KG1 (cell line): ENCODE measurements around the gene CEP63.
A peak's percentile ranks its signal among the peaks of the same experiment; 100 is the strongest.

Experiments
- DNase-seq: peaks from one replicate; lab custom pipeline; 2025; lab: John Stamatoyannopoulos, UW

Gene CEP63

GRCh38 chr3:134485718-134486576 lies at the start of gene CEP63, which contains the start of gene ANAPC13:
CEP63 (plus strand) TSS chr3:134486057; CDS start chr3:134495321, 9,264 bp downstream.
ANAPC13 (minus strand) TSS chr3:134485985; CDS start chr3:134482904, 3,081 bp downstream.
- peak; percentile 82 for DNase-seq

- no peak for DNase-seq
These were observed 48.6 kb upstream of the CEP63 start for GRCh38 chr3:134437211-134437752.

GRCh38 chr3:134441321-134441720 lies 44.5 kb upstream of the CEP63 start:
- no peak for DNase-seq

GRCh38 chr3:134441821-134442220 lies 44.0 kb upstream of the CEP63 start:
- DNase-seq, result no peak

GRCh38 chr3:134445095-134445494 lies 40.8 kb upstream of the CEP63 start:
- DNase-seq, result no peak

GRCh38 chr3:134445636-134446035 lies 40.2 kb upstream of the CEP63 start:
- DNase-seq, result no peak

GRCh38 chr3:134446800-134447199 lies 39.1 kb upstream of the CEP63 start:
- DNase-seq, result no peak

- DNase-seq, result no peak
These were observed 38.5 kb upstream of the CEP63 start for GRCh38 chr3:134447351-134447750.

GRCh38 chr3:134448664-134449063 lies 37.2 kb upstream of the CEP63 start:
- no peak for DNase-seq

- no peak for DNase-seq
These were observed 36.6 kb upstream of the CEP63 start for GRCh38 chr3:134449277-134449676.

GRCh38 chr3:134449951-134450350 lies 35.9 kb upstream of the CEP63 start:
- DNase-seq, result no peak

GRCh38 chr3:134453631-134454030 lies 32.2 kb upstream of the CEP63 start:
- no peak for DNase-seq

GRCh38 chr3:134457376-134458074 lies 28.3 kb upstream of the CEP63 start:
- no peak for DNase-seq

- DNase-seq, result no peak
These were observed 27.4 kb upstream of the CEP63 start for GRCh38 chr3:134458406-134458945.

GRCh38 chr3:134459562-134459961 lies 26.3 kb upstream of the CEP63 start:
- no peak for DNase-seq

- no peak for DNase-seq
These were observed 24.9 kb upstream of the CEP63 start for GRCh38 chr3:134460965-134461364.

- DNase-seq, result no peak
These were observed 23.4 kb upstream of the CEP63 start for GRCh38 chr3:134462331-134462941.

GRCh38 chr3:134463676-134464063 lies 22.2 kb upstream of the CEP63 start:
- no peak for DNase-seq

- DNase-seq, result no peak
These were observed 21.7 kb upstream of the CEP63 start for GRCh38 chr3:134464064-134464688.

GRCh38 chr3:134464689-134465365 lies 21.0 kb upstream of the CEP63 start:
- DNase-seq, result no peak

- no peak for DNase-seq
These were observed 19.5 kb upstream of the CEP63 start for GRCh38 chr3:134466331-134466730.
